ENCODE results near the gene TAF4.

TAF4 gene

DNA sequence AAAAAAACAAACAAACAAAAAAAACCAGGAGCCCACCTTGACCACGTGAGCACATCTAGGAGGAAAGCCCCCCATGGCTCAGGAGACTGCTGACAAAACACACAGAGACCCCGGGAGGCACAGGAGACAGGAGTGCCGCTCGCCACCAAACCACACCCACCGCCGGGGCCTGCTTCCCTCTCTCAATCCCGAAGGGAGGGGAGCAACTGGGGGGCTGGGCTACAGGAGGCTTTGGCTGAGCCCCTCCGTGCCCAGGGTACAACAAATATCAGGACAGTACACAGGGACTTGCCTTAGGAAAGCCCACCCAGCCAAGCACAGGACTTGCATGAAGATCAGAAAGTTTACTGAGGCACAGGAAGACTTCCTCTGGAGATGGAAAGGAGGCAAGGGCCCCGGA lies 102.5 kb downstream of the TAF4 start:
- H3K36me3 ChIP-seq (ENCODE audit: control insufficient read depth in 2 of 2, insufficient read depth in 1 of 2, low read length in 2 of 2) = no peaks in the 10 kb centered on the region

DNA sequence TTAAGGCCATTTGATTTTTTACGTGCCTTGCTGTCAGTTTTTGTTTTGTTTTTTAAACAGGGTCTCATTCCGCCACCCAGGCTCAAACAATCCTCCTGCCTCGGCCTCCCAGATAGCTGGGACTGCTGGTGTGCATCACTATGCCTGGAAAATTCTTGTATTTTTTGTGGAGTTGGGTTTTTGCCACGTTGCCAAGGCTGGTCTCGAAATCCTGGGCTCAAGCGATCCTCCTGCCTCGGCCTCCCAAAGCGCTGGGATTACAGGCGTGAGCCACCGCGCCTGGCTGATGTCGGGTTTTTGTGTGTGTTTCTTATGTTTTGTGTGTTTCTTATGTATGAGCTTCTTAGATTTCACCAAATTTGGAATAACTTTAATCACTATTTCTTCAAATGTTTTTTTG lies 104.8 kb downstream of the TAF4 start:
- ChIA-PET CTCF (no interaction called here), POLR2A (no interaction called here)
- Histone ChIP-seq H3K36me3 (ENCODE audit: control insufficient read depth in 2 of 2, insufficient read depth in 1 of 2, low read length in 2 of 2) (no peaks in the 10 kb centered on the region), H3K4me1 (ENCODE audit: control insufficient read depth, insufficient read depth, low read length) (peaks cover 6% of the 10 kb centered on the region), H3K4me3 (ENCODE audit: low read depth, low read length) (no peak overlapping the region), H3K9me3 (ENCODE audit: control insufficient read depth, insufficient read depth, low read depth, low read length) (no peaks in the 10 kb centered on the region), H3K27ac (ENCODE audit: extremely low read depth, low read depth, low read length) (no peak overlapping the region)
- TF ChIP-seq KLF1 (tag by site-specific recombination; IDR thresholded peaks at IDR 0.05) = no peak
- TF ChIP-seq, protein P1, sequence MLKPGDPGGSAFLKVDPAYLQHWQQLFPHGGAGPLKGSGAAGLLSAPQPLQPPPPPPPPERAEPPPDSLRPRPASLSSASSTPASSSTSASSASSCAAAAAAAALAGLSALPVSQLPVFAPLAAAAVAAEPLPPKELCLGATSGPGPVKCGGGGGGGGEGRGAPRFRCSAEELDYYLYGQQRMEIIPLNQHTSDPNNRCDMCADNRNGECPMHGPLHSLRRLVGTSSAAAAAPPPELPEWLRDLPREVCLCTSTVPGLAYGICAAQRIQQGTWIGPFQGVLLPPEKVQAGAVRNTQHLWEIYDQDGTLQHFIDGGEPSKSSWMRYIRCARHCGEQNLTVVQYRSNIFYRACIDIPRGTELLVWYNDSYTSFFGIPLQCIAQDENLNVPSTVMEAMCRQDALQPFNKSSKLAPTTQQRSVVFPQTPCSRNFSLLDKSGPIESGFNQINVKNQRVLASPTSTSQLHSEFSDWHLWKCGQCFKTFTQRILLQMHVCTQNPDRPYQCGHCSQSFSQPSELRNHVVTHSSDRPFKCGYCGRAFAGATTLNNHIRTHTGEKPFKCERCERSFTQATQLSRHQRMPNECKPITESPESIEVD (tag by site-specific recombination; IDR thresholded peaks at IDR 0.05) = no peak
- no peak for TF ChIP-seq ZNF555 (tag by site-specific recombination; conservative IDR thresholded peaks at IDR 0.05)
- TF ChIP-seq, protein P2, sequence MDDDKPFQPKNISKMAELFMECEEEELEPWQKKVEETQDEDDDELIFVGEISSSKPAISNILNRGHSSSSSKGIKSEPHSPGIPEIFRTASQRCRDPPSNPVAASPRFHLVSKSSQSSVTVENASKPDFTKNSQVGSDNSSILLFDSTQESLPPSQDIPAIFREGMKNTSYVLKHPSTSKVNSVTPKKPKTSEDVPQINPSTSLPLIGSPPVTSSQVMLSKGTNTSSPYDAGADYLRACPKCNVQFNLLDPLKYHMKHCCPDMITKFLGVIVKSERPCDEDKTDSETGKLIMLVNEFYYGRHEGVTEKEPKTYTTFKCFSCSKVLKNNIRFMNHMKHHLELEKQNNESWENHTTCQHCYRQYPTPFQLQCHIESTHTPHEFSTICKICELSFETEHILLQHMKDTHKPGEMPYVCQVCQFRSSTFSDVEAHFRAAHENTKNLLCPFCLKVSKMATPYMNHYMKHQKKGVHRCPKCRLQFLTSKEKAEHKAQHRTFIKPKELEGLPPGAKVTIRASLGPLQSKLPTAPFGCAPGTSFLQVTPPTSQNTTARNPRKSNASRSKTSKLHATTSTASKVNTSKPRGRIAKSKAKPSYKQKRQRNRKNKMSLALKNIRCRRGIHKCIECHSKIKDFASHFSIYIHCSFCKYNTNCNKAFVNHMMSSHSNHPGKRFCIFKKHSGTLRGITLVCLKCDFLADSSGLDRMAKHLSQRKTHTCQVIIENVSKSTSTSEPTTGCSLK (tag by site-specific recombination; IDR thresholded peaks at IDR 0.05) = no peak
- no peak for TF ChIP-seq ZNF792 (tag by site-specific recombination; IDR thresholded peaks at IDR 0.05)
- TF ChIP-seq ZNF707 (tag by site-specific recombination; IDR thresholded peaks at IDR 0.05) = no peak
- TF ChIP-seq ZNF416 (tag by site-specific recombination; IDR thresholded peaks at IDR 0.05) = no peak
- no peak for TF ChIP-seq ZNF701 (tag by site-specific recombination; IDR thresholded peaks at IDR 0.05)
- TF ChIP-seq ZNF37A (tag by site-specific recombination; IDR thresholded peaks at IDR 0.05) = no peak
- TF ChIP-seq ZNF394 (tag by site-specific recombination; IDR thresholded peaks at IDR 0.05; ENCODE audit: borderline replicate concordance) = no peak

More for the DNA sequence above, 102.5 kb downstream of the TAF4 start:
- Histone ChIP-seq H3K4me3 (ENCODE audit: low read depth, low read length) (no peak overlapping the region), H3K4me1 (ENCODE audit: control insufficient read depth, insufficient read depth, low read length) (no peaks in the 10 kb centered on the region), H3K9me3 (ENCODE audit: control insufficient read depth, insufficient read depth, low read depth, low read length) (no peaks in the 10 kb centered on the region), H3K27ac (ENCODE audit: extremely low read depth, low read depth, low read length) (no peak overlapping the region)
- ChIA-PET CTCF (no interaction called here), POLR2A (no interaction called here)
- TF ChIP-seq ZNF404 (tag by site-specific recombination; IDR thresholded peaks at IDR 0.05) (no peak), ZFP3 (tag by site-specific recombination; IDR thresholded peaks at IDR 0.05; ENCODE audit: low read depth) (no peak), ZNF624 (tag by site-specific recombination; IDR thresholded peaks at IDR 0.05) (no peak), ZXDB (tag by site-specific recombination; IDR thresholded peaks at IDR 0.05) (no peak), ZNF266 (tag by site-specific recombination; IDR thresholded peaks at IDR 0.05; ENCODE audit: low read depth) (no peak), ZBTB17 (tag by site-specific recombination; IDR thresholded peaks at IDR 0.05) (no peak), ZNF292 (tag by site-specific recombination; IDR thresholded peaks at IDR 0.05; ENCODE audit: borderline replicate concordance, low read depth) (no peak), FEZF1 (tag by site-specific recombination; IDR thresholded peaks at IDR 0.05) (no peak), OVOL3 (tag by site-specific recombination; IDR thresholded peaks at IDR 0.05) (no peak), YY2 (tag by site-specific recombination; IDR thresholded peaks at IDR 0.05) (no peak), ZNF707 (tag by site-specific recombination; IDR thresholded peaks at IDR 0.05) (no peak), ZNF48 (tag by site-specific recombination; IDR thresholded peaks at IDR 0.05) (no peak), ZNF133 (tag by site-specific recombination; IDR thresholded peaks at IDR 0.05) (no peak), GLI4 (tag by site-specific recombination; IDR thresholded peaks at IDR 0.05) (no peak), ZNF202 (tag by site-specific recombination; IDR thresholded peaks at IDR 0.05; ENCODE audit: borderline replicate concordance) (no peak)
- TF ChIP-seq, protein P3, sequence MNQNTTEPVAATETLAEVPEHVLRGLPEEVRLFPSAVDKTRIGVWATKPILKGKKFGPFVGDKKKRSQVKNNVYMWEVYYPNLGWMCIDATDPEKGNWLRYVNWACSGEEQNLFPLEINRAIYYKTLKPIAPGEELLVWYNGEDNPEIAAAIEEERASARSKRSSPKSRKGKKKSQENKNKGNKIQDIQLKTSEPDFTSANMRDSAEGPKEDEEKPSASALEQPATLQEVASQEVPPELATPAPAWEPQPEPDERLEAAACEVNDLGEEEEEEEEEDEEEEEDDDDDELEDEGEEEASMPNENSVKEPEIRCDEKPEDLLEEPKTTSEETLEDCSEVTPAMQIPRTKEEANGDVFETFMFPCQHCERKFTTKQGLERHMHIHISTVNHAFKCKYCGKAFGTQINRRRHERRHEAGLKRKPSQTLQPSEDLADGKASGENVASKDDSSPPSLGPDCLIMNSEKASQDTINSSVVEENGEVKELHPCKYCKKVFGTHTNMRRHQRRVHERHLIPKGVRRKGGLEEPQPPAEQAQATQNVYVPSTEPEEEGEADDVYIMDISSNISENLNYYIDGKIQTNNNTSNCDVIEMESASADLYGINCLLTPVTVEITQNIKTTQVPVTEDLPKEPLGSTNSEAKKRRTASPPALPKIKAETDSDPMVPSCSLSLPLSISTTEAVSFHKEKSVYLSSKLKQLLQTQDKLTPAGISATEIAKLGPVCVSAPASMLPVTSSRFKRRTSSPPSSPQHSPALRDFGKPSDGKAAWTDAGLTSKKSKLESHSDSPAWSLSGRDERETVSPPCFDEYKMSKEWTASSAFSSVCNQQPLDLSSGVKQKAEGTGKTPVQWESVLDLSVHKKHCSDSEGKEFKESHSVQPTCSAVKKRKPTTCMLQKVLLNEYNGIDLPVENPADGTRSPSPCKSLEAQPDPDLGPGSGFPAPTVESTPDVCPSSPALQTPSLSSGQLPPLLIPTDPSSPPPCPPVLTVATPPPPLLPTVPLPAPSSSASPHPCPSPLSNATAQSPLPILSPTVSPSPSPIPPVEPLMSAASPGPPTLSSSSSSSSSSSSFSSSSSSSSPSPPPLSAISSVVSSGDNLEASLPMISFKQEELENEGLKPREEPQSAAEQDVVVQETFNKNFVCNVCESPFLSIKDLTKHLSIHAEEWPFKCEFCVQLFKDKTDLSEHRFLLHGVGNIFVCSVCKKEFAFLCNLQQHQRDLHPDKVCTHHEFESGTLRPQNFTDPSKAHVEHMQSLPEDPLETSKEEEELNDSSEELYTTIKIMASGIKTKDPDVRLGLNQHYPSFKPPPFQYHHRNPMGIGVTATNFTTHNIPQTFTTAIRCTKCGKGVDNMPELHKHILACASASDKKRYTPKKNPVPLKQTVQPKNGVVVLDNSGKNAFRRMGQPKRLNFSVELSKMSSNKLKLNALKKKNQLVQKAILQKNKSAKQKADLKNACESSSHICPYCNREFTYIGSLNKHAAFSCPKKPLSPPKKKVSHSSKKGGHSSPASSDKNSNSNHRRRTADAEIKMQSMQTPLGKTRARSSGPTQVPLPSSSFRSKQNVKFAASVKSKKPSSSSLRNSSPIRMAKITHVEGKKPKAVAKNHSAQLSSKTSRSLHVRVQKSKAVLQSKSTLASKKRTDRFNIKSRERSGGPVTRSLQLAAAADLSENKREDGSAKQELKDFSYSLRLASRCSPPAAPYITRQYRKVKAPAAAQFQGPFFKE (tag by site-specific recombination; IDR thresholded peaks at IDR 0.05; ENCODE audit: borderline replicate concordance) = no peak
- TF ChIP-seq, protein P4, sequence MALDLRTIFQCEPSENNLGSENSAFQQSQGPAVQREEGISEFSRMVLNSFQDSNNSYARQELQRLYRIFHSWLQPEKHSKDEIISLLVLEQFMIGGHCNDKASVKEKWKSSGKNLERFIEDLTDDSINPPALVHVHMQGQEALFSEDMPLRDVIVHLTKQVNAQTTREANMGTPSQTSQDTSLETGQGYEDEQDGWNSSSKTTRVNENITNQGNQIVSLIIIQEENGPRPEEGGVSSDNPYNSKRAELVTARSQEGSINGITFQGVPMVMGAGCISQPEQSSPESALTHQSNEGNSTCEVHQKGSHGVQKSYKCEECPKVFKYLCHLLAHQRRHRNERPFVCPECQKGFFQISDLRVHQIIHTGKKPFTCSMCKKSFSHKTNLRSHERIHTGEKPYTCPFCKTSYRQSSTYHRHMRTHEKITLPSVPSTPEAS (tag by site-specific recombination; IDR thresholded peaks at IDR 0.05) = no peak
- TF ChIP-seq, protein P5, sequence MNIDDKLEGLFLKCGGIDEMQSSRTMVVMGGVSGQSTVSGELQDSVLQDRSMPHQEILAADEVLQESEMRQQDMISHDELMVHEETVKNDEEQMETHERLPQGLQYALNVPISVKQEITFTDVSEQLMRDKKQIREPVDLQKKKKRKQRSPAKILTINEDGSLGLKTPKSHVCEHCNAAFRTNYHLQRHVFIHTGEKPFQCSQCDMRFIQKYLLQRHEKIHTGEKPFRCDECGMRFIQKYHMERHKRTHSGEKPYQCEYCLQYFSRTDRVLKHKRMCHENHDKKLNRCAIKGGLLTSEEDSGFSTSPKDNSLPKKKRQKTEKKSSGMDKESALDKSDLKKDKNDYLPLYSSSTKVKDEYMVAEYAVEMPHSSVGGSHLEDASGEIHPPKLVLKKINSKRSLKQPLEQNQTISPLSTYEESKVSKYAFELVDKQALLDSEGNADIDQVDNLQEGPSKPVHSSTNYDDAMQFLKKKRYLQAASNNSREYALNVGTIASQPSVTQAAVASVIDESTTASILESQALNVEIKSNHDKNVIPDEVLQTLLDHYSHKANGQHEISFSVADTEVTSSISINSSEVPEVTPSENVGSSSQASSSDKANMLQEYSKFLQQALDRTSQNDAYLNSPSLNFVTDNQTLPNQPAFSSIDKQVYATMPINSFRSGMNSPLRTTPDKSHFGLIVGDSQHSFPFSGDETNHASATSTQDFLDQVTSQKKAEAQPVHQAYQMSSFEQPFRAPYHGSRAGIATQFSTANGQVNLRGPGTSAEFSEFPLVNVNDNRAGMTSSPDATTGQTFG (tag by site-specific recombination; IDR thresholded peaks at IDR 0.05; ENCODE audit: borderline replicate concordance) = no peak

Measured in HEK293 (cell line).